ENCODE data around the gene TMEM45A.
"Not testable (repeated sequence)": the region's sequence is repeated elsewhere in the genome, so short reads cannot be mapped to it uniquely, and the experiment has no call there.

TMEM45A gene

GRCh38 chr3:100483529-100483928 is 8.9 kb upstream of the TMEM45A start:
- no peak for DNase-seq (ENCODE audit: low spot score)

GRCh38 chr3:100486808-100487207 is 5.6 kb upstream of the TMEM45A start:
- DNase-seq (ENCODE audit: low spot score), result no peak

- no peak for DNase-seq (ENCODE audit: low spot score)
Measured at GRCh38 chr3:100489118-100489517, 3.3 kb upstream of the TMEM45A start.

- no peak for DNase-seq (ENCODE audit: low spot score)
Measured at GRCh38 chr3:100496711-100497261, 4.4 kb downstream of the TMEM45A start.

GRCh38 chr3:100499651-100500050 is 7.2 kb downstream of the TMEM45A start:
- no peak for DNase-seq (ENCODE audit: low spot score)

- DNase-seq (ENCODE audit: low spot score), result no peak
Measured at GRCh38 chr3:100500320-100500880, 8.0 kb downstream of the TMEM45A start.

- no peak for DNase-seq (ENCODE audit: low spot score)
Measured at GRCh38 chr3:100503448-100503847, 11.0 kb downstream of the TMEM45A start.

GRCh38 chr3:100506355-100506754 is 13.9 kb downstream of the TMEM45A start:
- no peak for DNase-seq (ENCODE audit: low spot score)

- DNase-seq (ENCODE audit: low spot score), result not testable (repeated sequence)
Measured at GRCh38 chr3:100509818-100510217, 17.4 kb downstream of the TMEM45A start.

- no peak for DNase-seq (ENCODE audit: low spot score)
Measured at GRCh38 chr3:100516232-100516631, 23.8 kb downstream of the TMEM45A start.

GRCh38 chr3:100516838-100517237 is 24.4 kb downstream of the TMEM45A start:
- no peak for DNase-seq (ENCODE audit: low spot score)

- no peak for DNase-seq (ENCODE audit: low spot score)
Measured at GRCh38 chr3:100517276-100517675, 24.9 kb downstream of the TMEM45A start.

GRCh38 chr3:100518244-100518643 is 25.8 kb downstream of the TMEM45A start:
- DNase-seq (ENCODE audit: low spot score), result no peak

GRCh38 chr3:100518983-100519382 is 26.6 kb downstream of the TMEM45A start:
- DNase-seq (ENCODE audit: low spot score), result no peak

- DNase-seq (ENCODE audit: low spot score), result no peak
Measured at GRCh38 chr3:100521439-100521845, 29.0 kb downstream of the TMEM45A start.

GRCh38 chr3:100522125-100522524 is 29.7 kb downstream of the TMEM45A start:
- no peak for DNase-seq (ENCODE audit: low spot score)

GRCh38 chr3:100523050-100523760 is 30.8 kb downstream of the TMEM45A start:
- no peak for DNase-seq (ENCODE audit: low spot score)

- DNase-seq (ENCODE audit: low spot score), result no peak
Measured at GRCh38 chr3:100525753-100526612, 33.6 kb downstream of the TMEM45A start.

GRCh38 chr3:100526613-100527346 is 34.4 kb downstream of the TMEM45A start:
- DNase-seq (ENCODE audit: low spot score), result no peak

GRCh38 chr3:100527347-100527735 is 34.9 kb downstream of the TMEM45A start:
- DNase-seq (ENCODE audit: low spot score), result no peak

- DNase-seq (ENCODE audit: low spot score), result no peak
Measured at GRCh38 chr3:100531093-100531492, 38.7 kb downstream of the TMEM45A start.

GRCh38 chr3:100532411-100532810 is 40.0 kb downstream of the TMEM45A start:
- no peak for DNase-seq (ENCODE audit: low spot score)
